HG03066 (cell line): ENCODE data around the gene IL1A.
"Not testable (repeated sequence)": the region's sequence is repeated elsewhere in the genome, so short reads cannot be mapped to it uniquely, and the experiment has no call there.

Source experiments
- ATAC-seq: cut with Tn5 transposase; IDR thresholded peaks from one replicate; pipeline ENCODE4 v1.9.1; 2021; ENCODE audit warnings: low read depth; ENCODE audit not compliant: unreplicated experiment

The IL1A gene, protein sequence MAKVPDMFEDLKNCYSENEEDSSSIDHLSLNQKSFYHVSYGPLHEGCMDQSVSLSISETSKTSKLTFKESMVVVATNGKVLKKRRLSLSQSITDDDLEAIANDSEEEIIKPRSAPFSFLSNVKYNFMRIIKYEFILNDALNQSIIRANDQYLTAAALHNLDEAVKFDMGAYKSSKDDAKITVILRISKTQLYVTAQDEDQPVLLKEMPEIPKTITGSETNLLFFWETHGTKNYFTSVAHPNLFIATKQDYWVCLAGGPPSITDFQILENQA

DNA sequence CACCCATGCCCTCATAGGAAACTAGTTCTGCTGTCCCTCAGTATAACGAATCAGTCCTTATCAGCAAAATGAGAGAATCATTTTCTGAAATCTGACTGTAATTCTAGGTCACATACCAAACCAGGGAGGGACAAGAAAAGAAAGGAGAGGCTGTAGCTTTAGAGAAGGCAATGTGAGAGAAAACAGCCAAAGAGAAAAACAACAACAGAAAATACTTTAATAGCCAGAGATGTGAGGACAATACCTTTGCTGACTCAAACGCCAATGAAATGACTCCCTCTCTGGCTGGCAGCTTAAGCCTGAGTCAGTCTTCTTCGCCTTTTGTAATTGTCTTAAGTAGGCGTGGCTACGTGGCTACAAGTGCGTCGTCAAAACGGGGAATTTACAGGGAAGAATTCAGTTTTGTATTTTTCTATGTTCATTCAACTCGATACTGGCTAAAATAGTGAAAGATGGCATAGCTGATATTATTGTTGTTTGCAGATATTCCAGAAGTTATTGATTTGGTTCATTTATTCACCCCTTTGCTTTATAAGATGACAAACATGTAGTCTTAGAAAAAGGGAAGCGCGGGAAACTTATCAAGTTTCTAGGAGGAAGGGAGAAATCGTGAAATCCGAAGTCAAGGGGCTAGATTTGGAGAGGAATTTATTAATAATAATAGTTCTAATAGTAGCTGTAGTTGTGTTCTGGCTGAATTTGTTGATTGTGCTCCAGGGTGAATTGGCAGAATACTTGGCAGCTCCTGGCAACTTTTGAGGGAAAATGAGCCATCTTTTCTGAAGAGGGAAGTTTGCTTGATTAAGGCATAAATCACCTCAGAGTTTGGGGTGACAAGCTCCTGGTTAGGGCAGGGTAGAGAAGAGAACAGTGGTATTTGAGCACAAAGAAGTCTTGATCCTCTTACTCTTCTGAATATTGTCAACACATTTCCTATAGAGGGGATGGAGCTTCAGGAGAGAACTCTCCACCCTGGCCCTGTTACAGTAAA lies at the start of gene IL1A:
TSS of gene IL1A (minus strand) at position 295 of the 991 bp plus-strand sequence. CDS start 723 bp downstream, outside the sequence.
- ATAC-seq = no peak

DNA sequence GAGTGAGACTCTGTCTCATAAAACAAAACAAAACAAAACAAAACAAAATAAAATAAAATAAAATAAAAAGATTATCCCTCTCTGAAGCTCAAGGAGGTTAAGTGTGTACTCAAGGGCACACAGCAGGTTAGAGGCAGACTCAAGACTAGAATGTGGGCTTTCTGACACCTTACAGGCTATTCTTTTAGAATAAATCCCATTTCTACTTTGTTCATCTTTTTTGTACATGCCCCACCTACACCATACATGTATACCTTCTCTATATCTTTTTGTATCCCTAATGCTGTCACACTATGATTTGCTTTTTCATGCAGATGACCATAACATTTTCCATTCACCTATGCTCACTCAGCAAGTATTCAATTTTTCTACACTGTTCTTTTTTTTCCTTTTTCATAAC lies 49.7 kb upstream of the IL1A start:
- ATAC-seq = no peak

DNA sequence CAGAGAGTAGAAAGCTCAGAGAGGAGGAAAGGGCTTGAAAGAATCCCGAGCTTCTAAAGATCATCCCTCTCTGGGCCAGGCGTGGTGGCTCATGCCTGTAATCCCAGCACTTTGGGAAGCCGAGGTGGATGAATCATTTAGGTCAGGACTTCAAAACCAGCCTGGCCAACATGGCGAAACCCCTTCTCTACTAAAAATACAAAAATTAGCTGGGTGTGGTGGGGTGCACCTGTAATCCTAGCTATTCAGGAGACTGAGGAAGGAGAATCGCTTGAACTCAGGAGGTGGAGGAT lies 49.3 kb upstream of the IL1A start:
- ATAC-seq = not testable (repeated sequence)

DNA sequence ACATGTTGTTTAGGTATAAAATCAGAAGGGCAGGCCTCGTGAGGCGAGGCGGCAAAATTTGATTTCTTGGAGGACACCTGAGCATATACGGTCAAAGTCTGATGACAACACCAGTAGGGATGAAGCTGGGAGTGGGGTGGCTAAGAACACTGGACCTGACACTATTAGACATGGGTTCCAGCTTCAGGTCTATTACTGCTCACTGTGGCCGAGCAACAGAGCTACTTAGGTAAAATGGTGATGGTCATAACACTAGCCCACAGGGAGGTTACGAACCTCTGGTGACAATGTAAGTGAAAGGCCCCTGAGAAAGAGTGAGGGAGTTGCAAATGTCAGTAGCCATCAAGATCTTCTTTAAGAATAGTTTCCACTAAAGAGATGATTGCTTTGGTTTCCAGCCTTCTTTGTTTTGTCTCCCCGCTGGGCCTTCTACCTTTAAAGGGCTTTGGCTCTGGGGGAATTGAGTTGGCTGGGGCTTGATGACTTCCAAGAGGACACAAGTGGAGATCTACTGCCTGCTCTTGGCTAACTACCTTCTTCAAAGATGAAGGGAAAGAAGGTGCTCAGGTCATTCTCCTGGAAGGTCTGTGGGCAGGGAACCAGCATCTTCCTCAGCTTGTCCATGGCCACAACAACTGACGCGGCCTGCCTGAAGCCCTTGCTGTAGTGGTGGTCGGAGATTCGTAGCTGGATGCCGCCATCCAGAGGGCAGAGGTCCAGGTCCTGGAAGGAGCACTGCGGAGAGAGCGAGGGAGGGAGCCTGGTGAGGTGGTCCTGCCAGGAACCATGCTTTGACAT lies 48.7 kb upstream of the IL1A start:
- ATAC-seq = no peak

DNA sequence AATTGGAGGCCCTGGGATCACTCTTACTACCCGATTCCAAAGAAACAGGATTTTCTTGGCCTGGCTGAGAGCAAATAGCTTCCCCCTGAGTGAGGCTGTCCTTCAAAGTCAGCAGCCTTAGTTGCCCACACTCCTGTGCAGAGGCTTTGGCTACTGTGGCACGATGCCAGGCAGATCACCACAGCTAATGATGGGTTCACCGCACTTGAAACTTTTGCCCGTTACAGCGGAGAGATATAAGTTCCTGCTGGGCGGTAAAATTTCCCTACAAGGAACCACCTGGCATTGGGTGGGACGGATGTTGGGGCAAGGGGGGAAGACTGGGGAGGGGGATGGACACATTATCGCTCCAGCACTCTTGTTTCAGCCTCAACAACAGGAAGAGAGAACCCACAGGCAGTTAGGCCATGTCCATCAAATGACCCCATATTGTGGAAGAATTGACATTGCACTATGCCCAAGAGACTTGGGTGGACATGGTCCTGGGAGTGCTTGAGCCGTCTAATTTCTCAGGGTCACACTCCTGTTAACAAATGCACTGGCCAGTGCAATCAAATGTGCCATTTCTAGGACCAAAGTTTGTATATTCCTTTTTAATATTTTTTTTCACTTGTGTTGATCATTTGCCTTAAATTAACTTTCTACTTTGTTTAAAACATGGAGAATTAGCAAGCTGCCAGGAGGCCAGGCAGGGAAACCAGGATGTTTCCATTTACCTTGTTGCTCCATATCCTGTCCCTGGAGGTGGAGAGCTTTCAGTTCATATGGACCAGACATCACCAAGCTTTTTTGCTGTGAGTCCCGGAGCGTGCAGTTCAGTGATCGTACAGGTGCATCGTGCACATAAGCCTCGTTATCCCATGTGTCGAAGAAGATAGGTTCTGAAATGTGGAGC lies 47.9 kb upstream of the IL1A start:
- ATAC-seq = no peak

DNA sequence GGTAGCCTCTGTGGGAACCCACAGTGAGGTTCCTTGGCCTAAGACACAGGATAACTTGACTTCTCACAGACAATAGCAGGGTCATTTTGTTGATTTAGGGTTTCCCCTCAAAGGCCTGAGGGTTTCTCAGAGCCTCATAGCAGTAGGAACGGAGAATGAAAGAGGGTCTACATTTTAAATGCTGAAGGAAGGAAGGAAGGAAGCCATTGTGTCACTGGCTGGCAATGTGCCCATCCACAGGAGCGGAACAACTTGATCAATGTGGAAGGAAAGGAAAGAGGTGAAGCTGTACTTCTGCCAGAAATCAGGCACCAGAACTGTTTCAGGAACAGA lies 47.2 kb upstream of the IL1A start:
- no peak for ATAC-seq

DNA sequence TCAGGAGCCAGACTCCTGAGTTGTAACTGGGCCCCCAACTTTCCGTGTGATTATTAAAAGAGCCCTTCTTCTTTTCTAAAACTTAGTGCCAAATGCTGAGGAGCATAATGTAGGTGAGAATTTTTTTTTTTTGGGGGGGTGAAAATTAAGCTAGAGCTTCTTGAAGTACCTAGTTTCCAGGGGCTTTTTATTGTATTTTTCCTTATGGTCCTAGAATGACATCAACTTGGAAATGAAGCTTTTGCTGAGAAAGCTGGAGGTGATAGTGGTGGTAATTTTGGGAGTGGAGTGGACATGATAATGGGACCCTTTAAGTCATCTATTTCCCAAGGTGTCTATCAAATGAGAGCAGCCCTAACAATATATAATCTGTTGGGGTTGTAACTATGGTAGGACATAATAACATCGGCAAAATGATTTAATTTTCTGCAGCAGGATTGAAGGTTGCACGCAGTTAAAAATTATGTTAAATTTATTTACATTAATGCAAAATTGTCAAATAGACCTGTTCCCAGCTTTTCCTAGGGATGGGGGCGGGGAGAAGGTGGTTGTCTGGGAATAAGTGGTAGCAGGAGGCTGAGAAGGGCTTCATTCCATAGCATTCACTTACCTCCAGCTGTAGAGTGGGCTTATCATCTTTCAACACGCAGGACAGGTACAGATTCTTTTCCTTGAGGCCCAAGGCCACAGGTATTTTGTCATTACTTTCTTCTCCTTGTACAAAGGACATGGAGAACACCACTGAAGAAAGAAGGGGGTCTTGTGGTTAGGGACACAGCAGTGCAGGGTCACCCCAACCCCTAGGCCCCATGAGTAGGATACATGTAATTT lies 46.6 kb upstream of the IL1A start:
- ATAC-seq = no peak

DNA sequence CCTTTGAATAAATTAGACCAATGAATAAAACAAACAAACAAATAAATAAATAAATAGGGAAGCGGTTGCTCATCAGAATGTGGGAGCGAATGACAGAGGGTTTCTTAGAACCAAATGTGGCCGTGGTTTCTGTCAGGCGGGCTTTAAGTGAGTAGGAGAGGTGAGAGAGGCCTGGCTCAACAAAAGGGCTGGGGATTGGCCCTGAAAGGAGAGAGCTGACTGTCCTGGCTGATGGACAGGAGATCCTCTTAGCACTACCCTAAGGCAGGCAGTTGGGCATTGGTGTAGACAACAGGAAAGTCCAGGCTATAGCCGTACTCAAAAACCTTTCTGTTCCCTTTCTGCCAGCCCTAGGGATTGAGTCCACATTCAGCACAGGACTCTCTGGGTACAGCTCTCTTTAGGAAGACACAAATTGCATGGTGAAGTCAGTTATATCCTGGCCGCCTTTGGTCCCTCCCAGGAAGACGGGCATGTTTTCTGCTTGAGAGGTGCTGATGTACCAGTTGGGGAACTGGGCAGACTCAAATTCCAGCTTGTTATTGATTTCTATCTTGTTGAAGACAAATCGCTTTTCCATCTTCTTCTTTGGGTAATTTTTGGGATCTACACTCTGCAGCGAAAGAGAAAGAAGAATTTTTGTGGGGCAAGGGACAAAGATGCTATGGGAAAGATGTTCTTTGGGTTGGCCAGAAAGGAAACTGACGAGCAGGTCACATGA lies 45.8 kb upstream of the IL1A start:
- no peak for ATAC-seq

DNA sequence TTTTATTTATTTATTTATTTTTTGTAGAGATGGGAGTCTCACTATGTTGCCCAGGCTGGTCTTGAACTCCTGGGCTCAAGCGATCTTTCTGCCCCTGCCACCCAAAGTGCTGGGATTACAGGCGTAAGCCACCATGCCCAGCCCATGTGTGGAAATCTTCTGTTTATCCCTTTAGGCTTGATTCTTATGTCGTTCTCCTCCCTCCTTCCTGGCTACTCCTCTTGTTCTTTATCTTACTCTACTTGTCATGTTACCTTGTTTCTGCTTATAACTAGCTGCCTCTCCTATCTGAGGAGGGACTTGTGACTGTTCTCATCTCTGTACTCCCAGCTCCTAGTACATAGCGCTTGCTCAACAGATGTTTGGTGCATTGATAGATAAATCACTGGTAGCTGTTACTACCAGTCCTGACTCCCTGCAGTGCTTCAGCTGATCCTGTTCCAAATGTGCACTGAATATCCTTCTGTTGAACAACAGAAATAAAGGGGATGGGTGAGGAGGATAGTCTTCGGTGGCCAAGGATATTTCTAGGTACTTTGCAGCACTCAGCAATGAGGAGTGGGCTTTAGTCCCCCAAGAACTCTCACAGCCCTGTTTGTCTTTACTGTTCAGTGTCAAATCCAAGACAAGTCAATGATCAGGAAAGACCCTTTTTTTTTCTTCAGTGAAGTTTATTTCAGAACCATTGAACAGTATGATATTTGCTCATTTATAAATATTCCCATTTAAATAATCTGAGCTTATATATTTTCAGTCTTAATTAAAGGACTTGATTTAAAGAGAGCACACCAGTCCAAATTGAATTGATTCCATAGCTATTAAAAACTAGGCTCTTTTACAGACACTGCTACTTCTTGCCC lies 45.0 kb upstream of the IL1A start:
- ATAC-seq = no peak

DNA sequence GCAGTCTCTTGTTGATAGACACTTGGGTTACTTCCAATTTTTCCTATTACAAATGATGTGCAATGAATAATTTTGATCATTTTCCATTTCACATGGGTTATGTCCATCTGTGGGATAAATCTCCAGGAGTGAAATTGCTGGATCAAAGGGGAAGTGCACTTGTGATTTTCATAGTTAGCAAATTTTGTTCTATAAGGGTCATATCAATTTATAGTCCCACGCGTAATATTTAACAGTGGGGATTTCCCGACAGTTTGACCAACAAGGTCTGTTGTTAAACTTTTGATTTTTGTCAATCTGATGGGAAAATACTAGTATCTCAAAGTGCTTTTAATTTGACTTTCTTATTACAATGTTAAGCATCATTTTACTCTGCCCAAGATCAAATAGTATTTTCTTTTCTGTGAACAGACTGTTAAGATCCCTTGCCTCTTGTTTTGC lies 44.0 kb upstream of the IL1A start:
- ATAC-seq = no peak

DNA sequence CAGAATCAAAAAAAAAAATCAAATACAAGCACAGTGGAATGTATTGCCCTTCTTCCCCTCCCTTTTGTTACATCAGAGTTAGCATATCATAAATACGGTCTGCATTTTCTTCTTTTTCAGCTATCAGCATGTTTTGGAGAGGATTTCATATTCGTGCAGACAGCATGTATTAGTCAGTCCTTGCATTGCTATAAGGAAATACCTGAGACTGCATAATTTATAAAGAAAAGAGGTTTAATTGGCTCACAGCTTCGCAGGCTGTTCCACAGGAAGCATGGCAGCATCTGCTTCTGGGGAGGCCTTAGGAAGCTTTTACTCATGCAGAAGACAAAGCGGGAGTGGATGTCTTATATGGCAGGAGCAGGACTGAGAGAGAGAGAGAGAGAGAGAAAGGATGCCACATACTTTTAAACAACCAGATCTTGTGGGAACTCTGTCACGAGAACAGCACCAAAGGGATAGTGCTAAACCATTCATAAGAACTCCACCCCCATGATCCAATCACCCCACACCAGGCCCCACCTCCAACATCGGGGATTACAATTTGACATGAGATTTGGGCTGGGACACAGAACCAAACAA lies 43.4 kb upstream of the IL1A start:
- no peak for ATAC-seq

DNA sequence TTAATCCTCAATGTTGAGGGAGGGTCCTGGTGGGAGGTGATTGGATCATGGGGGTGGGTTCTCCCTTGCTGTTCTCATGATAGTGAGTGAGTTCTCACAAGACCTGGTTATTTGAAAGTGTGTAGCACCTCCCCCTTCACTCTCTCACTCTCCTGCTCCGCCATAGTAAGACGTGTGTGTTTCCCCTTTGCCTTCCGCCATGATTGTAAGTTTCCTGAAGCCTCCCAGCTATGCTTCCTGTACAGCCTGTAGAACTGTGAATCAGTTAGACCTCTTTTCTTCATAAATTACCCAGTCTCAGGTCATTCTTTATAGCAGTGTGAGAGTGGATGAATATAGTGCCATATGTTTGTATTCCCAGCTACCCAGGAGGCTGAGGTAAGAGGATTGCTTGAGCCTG lies 42.7 kb upstream of the IL1A start:
- ATAC-seq = no peak

DNA sequence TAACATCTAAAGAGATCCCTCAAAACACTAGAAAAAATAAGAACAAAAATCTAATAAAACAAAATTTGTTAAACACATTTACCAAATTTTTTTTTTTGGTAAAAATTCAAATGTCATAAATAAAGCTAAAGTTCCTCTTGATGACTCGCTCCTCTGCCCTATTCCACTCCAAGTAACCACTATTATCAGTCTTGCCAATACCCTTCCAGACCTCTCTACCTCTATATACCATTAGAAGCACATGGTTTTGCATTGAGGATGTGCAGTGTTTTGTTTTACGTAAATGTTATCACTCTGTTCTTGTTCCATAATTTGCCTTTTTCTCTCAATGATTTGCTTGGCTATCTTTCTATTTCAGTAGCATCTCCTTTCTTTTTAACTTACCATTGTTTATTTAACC lies 41.4 kb upstream of the IL1A start:
- ATAC-seq = no peak

DNA sequence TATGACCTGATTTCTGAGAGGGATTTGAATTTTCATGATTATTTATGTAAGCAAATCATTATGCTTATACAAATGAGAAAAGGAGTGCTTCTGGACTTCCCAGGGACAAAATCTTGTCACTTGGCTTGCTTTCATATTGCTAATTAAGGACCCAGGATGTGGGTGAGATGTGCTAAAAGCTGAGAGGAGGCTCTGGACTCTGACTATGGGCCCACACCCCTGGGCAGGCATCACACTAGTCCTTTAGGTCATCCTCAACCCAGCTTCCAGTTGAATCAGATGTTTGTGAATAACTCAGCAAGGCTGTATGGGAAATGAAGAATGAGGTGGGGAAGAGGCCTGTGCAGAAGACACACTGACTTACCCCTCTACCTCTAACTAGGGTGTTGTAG lies 40.4 kb upstream of the IL1A start:
- ATAC-seq = no peak

DNA sequence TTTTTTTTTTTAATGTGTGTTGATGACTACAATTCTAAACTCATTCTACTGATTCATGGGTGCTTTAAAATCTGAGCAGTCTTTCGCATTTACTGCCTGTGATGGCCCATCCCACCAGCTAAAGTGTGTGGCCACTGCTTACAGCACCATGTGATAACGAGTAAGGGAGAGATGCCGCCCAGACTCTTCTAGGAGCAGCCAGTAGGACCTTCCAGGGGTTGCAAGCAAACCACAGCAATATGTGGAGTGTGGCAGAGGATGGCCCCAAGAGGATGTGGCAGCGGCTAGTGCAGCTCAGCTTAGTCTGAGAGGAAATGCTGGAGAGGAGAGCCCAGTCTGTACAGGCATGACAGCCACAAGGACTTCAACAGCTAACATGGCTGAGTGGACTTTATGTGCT lies 37.4 kb upstream of the IL1A start:
- ATAC-seq = no peak

DNA sequence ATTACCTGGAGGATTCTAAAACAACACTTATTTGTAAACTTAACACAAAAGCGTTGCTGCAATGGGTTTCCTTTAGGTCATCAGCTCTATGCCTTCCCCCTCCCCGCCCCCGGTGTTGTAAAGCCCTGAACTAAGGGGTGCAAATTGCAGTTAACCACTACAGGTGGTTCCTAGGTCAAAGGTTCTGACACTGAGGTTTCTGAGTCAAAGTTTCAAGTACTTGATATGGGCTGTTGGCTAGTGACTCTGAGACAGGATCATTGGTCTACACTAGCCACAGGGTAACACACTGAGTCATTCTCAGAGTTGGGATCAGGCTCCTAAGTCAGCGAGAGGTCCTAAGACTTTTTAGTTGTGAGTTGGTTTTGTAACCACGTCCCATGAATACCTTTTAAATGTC lies 36.8 kb upstream of the IL1A start:
- peak; percentile 84 for ATAC-seq

DNA sequence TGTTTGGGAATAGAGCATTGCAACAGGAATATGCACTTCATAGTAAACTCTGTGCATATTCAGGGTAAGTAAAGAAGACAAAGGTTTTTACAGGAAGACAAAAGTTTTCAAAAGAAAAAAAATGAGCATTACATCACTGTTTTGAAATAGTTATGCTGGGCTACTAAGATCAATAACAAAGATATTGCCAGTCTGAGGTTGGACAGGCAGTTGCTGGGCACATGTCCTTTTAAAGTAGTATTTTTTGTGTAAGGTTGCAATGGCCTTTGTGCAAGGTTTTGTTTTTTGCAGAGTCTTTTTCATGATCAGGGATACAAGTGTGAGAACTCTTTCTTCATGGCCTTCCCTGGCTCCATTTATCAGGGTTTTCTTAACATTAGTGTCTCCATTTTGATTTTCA lies 36.0 kb upstream of the IL1A start:
- ATAC-seq = no peak

DNA sequence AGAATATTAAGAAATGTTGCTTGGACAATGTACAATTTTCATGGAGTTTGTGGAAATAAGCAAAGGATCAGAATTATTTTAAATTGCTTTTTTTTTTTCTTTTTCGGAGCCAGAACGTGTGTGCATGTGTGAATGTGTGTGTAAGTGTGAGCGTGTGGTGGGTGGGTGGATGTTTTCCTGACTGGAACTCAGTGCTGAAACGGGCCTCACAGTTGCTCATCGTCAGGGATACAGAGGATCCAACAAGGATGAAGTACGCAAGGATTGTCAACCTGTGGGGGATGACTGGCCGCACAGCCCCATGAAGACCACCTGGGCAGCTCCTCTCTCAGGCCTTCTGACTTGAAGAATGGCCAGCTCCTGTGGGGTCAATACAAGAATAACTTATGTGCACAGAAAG lies 34.8 kb upstream of the IL1A start:
- no peak for ATAC-seq
